ENCODE measurements around the gene WDR18.

The WDR18 gene

DNA sequence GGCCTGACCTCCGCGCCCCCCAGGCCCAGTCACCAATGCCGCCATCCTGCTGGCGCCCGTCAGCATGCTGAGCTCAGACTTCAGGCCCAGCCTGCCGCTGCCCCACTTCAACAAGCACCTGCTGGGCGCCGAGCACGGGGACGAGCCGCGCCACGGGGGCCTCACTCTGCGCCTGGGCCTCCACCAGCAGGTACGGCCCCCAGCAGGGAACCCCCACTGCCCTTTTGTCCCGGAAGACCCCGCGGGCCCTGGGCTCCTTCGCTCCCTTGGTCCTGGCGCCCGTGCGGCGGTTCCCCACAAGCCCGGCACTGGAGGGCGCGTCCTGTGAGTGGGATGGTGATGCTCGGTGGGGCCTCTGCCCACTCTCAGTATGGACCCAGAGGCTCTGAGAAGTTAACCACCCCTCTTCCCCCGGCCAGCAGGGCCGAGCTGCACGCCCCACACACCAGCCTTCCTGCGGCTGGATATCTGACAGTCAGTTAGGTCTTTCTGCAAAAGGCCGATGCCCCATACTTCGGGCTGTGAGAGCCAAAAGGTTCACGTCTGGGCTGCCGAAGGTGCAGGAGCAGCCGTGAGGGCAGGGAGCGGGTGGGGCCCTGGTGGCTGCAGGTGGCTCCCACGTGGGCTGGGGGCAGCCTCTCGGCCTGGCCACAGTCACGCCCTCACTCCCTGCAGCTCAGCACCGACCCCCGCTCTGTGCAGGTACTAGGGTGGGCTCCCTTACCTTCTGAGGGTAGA, 8.0 kb downstream of the WDR18 start:
- DNase-seq, result no peak

DNA sequence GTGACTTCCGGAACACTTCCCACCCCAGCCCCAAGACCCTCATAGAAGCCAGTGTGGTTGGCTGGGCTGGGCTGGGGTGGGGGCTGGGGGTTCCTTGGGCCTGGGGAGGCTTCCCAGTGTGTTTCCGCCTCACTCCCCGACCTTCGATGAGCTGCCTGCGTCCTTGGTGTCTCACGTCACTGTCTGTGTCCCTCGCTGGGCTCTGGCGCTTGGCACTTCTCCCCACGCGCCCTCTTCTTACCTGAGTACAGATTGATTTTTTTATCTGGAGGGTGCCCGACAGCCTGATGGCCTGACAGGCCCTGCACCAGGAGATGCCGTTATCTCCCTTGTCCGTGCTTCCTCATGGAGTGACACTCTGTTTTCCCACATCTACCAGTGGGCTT, 8.5 kb downstream of the WDR18 start:
- no peak for DNase-seq

DNA sequence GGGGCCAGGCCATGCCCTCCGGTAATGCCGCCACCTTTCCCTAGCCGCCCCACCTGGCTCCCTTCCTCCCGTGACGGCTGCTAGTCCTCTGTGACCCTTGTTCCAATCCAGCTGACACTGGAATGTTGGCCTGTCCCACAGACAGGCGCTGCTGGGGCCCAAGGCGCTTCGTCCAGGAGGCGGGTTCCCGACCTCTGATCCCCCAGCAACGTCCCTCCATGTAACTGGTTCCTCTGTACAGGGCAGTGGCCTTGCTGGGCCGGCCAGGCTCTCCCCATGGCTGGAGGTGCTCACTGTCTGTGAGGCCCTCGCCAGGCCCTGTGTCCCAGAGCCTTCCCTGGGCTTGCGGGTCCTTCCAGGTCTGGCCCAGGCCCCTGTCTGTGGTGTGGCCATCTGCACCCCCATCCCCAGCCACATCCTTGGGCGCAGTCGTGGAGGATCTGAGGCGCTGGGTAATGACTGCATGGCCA, 9.3 kb downstream of the WDR18 start:
- no peak for DNase-seq

GRCh38 chr19:993831-994393, 9.8 kb downstream of the WDR18 start:
- no peak for DNase-seq

GRCh38 chr19:994516-994915, 10.4 kb downstream of the WDR18 start:
- no peak for DNase-seq

DNA sequence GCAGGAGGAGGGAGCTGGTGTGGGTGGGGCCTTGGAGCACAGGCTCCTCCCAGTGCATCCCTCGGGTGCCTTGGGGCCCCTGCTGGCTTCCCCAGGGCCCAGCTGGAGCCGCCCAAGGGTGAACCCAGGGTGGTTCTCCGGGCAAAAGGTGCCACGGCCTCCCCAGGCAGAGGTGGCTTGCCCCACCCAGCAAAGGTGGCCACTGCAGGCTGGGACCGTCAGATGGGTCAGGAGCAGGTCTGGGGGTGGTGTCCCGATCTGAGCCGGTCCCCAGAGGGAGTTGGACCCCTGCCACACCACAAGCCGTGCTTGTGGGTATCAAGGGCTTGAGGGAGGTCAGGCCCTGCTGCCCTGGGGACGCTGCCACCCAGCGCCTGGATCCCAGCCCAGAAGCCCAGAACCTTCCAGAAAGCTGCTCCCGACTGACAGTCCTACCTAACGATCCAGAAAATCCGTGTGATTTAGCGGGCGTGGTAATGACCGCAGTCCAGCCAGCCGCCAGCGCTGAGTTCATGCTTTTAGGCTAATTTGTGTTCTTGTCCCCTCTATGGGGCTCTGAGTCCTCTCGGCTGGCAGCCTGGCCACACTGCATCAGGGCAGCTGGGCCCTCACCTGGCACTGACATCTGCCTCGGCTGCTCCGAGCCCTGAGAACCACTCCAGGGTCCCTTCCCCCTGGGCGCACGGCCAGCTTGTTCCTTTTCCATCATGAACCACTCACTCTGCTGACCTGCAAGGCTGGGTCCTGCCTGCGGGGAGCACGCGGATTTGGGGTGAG, 11.1 kb downstream of the WDR18 start:
- no peak for DNase-seq

DNA sequence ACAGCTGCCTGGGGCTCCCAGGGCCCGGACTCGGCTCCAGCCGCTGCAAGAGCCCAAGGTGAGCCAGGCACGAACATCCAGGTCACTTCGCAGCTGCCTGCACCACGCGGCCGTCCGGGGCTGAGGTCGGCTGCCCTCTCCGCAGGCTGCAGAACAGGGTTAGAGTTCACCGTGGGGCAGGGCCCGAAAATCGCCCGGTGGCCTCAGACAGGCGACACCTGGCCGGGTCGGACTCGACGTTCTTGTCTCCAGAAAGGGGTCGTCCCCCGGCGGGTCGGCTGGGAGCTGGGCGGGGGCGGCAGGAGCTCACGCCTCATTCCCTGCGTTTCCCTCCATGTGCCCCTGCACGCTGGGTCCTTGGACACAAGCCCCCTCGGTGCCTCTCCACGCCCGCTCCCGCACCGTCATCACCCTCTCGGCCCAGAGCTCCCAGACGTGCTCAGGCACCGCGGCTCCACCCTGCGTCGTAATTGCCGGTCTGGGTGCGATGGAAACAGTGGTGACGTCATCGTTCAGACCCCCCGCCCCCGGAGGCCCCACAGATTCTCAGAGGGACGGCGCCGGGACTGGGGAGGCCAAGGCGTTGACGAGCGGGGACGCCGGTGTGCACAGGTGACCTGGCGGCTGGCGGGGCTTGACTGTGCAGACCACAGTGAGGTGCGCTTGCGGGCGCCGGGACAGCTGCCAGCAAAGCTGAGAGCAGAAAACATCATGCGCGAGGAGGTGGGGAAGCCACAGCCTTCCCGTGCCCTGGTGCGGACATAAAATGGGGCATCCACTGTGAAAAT, 12.1 kb downstream of the WDR18 start:
- peak; percentile 52 to 87 (median 72) for DNase-seq

DNA sequence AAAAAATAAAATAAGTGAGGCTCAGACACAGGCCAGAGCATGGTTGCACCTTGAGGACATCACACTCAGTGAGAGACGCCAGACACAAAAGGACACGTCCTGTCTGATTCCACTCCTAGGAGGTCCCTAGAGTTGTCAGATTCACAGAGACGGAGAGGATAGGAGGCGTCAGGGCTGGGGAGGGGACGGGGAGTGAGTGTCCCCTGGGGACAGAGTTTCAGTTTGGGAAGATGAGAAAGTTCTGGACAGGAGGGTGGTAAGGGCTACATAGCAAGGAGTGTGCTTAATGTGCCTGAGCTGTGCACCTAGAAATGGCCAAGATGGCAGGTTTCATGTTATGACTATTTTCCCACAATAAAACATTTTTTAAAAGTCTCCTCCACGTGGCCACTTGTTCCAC, 13.9 kb downstream of the WDR18 start:
- no peak for DNase-seq

GRCh38 chr19:999379-999719, 15.2 kb downstream of the WDR18 start:
- DNase-seq, result no peak

GRCh38 chr19:1000095-1000494, 15.9 kb downstream of the WDR18 start, which contains the start of gene GRIN3B:
TSS of gene GRIN3B (plus strand) at chr19:1000419. CDS start at chr19:1000438, 19 bp downstream.
- DNase-seq, result peak in 4 of 5 donors; percentile 52 to 62 (median 56)

DNA sequence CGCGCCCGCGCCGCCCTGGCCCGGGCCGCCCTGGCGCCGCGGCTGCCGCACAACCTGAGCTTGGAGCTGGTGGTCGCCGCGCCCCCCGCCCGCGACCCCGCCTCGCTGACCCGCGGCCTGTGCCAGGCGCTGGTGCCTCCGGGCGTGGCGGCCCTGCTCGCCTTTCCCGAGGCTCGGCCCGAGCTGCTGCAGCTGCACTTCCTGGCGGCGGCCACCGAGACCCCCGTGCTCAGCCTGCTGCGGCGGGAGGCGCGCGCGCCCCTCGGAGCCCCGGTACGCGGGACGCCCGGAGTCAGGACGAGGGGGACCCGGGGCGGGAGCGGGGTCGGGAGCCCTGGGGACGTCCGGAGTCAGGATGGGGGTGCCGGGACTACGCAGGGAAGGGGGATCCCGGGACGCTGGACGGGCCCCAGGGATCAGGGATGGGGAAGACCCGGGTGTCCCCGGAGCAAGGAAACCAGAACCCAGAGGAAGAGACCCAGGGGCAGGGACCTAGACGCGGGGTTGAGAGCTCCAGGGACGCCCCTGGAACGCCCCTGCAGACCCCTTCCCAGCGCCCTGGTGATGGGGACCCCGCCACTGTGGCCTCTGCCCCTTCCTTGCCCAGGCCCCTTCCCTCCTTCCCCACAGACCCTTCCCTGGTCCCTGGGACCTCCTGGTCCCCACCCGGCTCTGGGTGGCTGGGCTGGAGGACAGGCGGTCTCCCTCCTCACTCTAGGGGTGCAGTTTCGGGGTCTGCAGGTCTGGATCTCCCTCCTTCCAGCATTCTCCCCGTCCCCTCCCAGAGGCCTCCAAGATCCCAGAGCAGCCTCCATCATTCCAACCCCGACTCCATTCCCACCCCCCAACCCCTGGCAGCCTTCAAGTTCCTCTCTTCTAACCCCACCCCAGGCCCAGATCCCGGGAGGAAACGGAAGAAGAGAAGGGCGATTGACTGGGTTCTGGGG, 16.7 kb downstream of the WDR18 start:
- DNase-seq, result no peak

- peak in 4 of 5 donors; percentile 49 to 66 (median 54) for DNase-seq
These were observed 17.5 kb downstream of the WDR18 start for GRCh38 chr19:1001538-1002166.

GRCh38 chr19:1002600-1002999, 18.5 kb downstream of the WDR18 start:
- no peak for DNase-seq

- no peak for DNase-seq
These were observed 19.1 kb downstream of the WDR18 start for GRCh38 chr19:1003283-1003682.

DNA sequence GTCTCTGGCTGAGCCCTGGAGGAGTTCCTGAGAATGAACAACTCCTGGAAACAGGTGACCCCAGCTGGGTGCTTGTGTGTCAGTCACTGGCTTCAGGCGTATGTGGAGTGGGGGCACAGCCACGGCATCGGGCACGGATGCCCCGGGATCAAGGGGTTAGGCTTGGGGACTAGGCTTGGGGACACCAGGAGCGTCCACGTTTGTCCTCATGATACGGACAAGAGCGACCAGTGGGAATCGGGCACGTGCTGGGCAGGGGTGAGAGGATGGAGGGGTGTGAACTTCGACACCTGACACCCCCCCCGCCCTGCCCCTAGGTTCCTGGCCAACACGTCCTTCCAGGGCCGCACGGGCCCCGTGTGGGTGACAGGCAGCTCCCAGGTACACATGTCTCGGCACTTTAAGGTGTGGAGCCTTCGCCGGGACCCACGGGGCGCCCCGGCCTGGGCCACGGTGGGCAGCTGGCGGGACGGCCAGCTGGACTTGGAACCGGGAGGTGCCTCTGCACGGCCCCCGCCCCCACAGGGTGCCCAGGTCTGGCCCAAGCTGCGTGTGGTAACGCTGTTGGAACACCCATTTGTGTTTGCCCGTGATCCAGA, 20.2 kb downstream of the WDR18 start:
- no peak for DNase-seq

GRCh38 chr19:1004803-1005664, 20.9 kb downstream of the WDR18 start:
- DNase-seq, result no peak

DNA sequence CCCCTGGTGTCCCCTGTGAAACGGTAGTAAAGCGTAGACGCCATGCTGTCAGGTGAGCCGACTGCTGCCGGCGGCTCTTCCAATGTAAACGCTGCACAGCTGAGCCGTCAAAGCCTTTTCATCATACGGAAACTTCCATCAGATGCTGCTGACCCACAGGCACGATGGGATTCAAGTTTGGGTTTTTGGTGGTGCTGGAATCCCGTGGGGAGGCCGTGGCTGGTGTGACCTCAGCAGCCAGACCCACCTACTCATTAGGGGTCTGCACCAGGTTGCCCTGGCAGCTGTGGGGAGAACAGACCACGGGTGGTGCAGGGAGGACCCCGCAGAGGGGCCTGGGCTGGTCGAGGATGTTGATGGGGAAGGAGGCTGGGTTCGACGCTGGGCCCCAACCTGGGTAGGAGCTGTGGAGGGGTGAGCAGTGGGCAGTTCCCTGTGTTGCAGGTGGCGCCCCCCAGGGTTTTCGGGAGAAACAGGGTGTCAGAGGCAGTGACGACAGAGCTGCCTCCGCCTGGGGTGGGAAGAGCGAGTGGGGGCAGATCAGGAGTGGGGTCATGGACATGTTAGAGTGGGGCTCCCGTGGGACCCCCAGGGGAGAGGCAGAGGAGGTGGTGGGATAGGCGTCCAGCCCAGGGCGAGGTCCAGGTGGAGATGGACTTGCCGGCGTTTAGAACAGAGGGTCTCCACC, 22.7 kb downstream of the WDR18 start:
- DNase-seq, result no peak

GRCh38 chr19:1007399-1008251, 23.5 kb downstream of the WDR18 start:
- DNase-seq, result no peak
